Measurements from ENCODE around the gene APBB2. TPM values are rescaled to one million over a fixed set of nuclear protein-coding genes. Genes with fewer than 3 reads are reported as not detected.
"Not testable (repeated sequence)": the region's sequence is repeated elsewhere in the genome, so short reads cannot be mapped to it uniquely, and the experiment has no call there.

The APBB2 gene
- total RNA-seq, 1 experiment from 2014 or later = 34.4 TPM

DNA sequence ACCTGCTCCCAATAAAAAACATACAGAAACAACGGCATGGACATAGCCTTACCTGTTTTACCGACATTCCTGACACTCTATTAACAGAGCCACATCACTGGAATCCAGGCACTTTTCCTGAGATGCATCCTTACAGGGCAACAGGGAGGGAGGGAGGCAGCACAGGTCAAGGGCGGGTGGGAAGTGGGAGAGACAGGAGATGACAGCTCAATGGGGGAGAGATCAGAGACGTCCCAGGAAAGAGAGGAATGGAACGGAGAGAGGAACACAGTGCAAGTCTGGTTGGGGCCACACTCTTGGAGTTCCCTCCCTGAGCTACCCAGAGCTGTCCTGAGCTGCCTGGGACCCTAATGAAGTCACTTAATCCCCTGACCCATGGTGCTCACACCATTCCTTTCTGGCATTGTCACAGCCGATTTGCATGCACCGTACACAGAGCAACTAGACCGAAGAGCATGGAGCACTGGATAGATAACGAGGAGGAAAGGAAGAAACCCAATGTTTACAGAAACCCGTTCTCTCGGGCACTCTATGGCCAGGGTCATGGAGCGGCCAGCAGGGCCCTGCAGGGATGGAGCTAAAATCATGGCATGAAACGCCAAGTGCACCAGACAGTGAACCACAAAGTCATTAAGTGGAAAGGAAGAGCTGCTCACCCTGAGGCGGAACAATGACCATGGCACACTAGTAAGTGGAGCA lies 371.5 kb downstream of the APBB2 start:
- DNase-seq (ENCODE audit: extremely low read depth, low read depth) = no peak

DNA sequence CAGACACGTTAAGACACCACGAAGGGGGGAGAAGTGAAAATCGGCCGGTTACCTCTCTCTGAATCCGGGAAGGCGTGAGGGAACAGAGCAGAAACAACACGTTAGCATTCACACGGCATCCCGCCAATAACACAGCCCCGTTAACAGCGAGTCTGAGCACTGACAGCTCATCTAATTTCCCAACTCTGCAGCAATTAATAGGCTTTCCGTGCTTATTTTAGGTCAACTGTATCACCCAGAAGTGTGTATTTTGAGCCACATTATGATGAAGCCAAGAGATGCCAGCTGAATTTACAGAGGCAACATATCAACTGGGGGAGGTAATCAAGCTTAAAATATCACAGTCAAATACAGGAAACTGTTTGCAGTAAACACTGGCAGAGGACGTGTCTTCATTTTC lies 372.0 kb downstream of the APBB2 start:
- DNase-seq (ENCODE audit: extremely low read depth, low read depth) = no peak

DNA sequence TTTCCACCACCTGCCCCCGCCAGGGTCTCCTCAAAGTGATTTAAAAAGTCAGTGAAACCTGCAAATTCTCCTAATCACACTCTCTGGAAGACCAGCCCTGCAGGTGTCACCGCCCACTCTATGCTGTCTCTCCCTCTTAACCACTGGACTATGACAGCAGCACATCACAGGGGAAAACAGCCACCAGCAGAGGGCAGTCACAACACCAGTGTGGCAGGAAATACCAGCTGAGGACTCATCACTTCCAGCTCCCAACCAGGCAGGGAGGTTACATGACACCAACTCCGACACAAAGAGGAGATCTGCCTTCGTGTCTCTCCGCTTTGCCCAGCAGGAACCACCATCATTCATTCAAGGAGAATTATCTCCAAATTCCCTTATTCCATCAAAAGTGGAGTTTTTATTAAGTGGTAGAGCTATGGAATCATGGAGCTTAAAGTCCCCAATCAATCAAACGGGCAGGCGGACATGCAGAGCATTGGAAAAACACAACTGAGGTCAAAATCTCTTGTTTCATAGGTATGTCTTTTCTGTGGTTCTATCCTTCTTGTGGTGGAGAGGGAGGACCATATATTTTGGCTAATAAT lies 373.3 kb downstream of the APBB2 start:
- peak; percentile 79 for DNase-seq (ENCODE audit: extremely low read depth, low read depth)

DNA sequence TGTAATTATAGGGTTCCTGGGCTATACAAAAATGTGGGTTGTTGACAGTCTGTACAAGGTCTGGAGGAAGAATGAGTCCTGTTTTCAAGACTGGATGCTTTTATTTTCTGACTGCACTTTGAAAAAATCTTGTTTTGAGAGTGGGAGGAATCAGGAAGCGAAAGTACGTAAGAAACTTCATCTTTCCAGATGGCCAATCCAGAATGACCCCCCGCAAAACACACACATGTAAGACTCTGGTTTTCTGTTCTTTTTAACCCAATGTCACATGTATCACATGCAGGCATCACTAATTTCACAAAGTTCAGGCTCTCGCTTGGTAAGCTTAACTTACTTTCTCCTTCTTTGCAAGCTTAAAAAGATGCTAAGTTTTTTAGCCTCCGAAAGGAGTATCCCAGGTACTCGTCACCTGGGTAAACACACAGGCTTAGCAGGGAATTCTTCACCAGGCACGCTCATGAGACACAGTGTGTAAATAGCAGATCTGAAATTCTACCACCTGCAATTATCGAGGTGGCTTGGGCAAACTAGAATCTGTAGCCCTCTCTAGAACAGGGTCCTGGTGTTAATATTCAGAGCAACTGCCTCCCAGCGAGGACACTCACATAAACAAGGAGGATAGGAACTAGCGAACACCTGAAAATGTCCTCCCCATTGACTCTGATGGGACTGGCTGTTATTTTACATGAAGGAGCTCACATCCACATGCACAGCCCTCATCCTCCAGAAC lies 373.9 kb downstream of the APBB2 start:
- DNase-seq (ENCODE audit: extremely low read depth, low read depth) = no peak

DNA sequence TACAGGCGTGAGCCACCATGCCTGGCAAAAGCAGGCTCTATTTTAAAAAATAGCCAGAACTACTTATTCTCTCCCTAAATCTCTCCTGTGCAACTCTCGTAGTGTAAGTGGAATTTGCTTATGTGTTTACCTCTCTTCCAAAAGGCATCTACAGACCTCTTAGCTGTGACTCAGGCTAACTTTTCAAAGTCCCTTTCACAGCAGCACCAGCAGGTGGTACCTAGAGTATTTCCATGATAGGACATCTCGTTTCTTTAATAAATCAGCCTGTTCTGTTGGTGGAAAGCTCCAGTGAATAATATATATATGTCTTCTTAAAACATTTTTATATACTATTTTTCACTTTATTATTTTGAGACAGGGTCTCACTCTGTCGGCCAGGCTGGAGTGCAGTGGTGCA lies 375.6 kb downstream of the APBB2 start:
- no peak for DNase-seq (ENCODE audit: extremely low read depth, low read depth)

DNA sequence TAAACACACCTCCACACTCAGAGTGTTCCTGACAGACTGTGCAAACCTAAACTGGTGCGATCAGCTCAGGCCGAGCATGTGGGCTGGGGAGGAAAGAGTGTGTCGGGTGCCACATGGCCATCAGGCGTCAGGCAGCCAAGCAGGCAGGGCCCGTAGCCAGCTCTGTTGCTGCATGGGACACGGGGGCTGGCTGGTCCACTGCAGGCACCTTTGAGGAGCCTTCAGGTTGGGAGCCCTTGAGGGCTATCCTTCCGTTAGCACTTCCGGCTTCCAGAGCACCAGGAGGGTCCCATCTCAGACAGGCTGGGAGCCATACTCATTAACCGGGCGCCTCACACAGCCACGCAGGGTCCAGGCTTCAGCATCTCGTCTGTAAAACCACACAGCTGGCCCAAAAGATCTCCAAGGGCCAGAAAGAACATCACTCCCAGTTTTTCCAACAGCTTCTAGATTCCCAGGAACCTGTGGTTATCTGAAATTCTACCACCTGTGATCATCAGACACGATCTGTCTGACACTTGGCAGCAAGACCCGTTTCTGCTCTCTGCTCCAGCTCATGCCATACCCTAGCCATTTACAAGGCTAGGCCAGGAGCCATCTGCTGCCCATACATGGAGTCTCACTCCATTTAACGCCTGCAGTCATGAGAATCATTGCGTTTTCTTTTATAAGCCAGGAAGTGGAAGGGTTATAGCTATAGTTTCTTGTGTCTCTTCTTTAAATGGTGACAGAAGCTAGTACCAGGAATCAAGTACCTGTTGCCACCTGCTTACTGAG lies 377.1 kb downstream of the APBB2 start:
- no peak for DNase-seq (ENCODE audit: extremely low read depth, low read depth)

DNA sequence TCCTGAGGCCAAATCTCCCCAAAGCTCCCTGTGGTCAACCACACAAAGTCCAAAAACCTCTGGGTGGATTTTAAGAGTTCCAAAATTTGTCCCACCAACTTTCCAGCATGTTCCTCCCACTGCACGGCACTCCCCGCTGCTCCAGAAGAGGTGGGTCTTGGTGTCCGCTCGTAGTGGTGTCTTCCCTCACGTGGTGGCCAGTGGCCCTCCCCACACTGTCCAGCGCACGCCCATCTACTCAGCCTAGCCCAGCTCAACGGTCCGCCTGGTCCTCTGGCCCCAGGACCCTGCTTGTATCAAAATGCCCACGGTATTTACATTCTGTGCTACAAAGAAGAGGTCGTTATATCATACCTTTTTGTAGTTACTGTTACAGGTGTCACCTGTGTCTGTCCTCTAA lies 381.1 kb downstream of the APBB2 start:
- DNase-seq (ENCODE audit: extremely low read depth, low read depth) = no peak

DNA sequence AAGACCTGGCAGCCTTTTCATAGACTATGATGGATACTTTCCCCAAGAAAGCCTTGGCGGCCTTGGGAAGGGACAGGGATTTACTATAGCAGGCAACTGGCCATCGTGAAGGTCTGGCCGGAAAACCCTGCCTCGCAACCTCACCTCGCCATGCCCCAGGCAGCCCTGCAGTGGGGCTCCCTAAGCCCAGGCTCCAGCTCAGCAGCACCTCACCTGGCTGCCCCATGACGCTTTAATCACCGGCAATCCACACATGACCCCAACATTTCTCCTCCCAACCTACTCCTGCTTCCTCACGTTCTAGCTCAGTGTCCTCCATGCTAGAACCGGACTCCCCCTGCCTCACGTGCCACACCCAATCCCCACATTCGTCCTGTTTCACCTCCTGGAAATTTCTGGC lies 382.2 kb downstream of the APBB2 start:
- DNase-seq (ENCODE audit: extremely low read depth, low read depth) = no peak

DNA sequence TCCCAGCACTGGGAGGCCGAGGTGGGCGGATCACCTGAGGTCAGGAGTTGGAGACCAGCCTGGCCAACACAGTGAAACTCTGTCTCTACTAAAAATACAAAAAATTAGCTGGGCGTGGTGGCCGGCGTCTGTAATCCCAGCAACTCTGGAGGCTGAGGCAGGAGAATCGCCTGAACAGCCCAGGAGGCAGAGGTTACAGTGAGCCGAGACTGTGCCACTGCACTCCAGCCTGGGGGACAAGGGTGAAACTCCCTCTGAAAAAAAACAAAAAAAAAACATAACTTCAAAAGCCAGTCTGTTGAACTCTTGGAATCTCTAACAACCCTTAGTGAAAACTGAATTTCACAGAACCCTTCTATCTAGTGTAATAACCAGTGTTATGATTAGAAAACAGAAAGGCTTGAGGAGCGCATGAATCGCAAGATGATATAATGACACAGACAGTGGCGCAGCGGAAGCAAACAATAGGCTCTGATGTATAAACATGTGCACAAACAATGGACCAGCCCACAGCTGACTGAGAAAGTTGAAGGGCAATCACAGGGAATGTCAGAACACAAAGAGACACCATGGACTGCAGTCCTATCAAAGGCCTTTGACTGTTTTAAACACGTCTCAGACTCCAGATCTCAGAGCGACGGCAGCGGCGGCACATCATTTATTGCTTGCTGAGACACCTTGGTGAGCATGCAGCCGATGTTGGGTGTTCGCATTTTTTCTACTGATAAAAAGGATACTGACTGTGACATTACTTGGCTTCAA lies 383.0 kb downstream of the APBB2 start:
- no peak for DNase-seq (ENCODE audit: extremely low read depth, low read depth)

DNA sequence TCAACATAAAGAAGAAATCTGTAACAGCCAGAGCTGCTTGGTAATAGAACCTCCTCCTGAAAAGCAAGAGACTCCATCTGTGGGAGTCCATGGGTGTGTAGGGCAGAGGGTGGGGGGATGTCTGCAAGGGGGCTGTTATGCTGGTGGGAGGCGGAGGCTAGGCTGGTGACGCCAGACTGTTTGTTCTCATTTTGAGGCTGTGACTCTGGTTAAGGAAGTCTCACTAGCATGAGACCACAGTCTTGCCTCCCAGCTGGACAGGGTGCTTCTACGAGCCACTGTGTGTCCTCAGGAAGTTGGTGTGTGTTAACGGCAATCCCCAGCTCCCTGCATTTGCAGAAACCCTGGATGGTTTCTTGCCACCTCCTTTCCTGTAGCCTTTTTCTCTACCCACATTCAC lies 384.8 kb downstream of the APBB2 start:
- no peak for DNase-seq (ENCODE audit: extremely low read depth, low read depth)

DNA sequence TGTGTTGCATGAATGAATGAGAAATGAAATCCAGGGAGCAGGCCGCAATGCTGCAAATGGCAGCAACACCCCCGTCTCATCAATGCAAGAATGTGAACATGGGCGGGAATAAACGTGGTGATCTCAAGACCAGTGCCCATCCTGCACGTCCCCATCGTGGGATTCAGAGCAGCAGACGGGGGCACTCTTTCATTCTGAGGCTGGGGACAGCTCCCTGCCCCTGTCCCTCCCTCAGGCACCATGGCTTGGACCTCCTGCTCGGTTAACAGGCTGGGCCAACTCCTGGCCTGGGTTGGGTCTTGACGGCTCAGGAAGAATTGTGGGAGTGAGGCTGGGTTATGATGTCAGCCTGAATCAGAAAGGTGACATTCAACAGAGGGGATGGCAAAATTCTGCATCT lies 385.7 kb downstream of the APBB2 start:
- DNase-seq (ENCODE audit: extremely low read depth, low read depth) = no peak

DNA sequence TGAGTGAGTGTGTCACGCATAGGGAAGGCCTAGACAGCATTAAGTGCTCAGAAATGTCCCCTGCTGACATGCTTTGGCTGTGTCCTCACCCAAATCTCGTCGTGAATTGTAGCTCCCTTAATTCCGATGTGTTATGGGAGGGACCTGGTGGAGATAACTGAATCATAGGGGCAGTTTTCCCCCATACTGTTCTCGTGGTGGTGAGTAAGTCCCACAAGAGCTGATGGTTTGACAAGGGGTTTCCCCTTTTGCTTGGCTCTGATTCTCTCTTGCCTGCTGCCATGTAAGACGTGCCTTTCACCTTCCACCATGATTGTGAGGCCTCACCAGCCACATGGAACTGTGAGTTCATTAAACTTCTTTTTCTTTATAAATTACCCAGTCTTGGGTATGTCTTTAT lies 386.6 kb downstream of the APBB2 start:
- DNase-seq (ENCODE audit: extremely low read depth, low read depth) = no peak

DNA sequence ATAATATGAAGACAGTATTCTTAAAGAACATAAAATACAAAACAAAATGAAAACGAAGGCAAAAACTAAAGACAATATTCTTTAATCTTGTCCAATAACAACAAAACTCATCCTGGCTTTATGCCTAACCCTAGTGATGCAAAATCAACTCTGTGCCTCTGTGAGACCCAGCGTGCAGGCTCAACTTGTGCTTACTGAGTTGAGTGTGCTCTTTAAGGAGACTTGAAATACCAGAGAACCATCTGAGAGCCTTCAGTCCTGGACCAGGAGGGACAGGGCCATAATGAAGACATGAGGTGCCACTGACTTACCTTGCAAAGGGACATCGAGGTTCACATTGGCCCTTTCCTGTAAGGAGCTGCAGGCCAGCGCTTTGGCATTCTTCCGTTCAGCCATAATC lies 387.5 kb downstream of the APBB2 start:
- no peak for DNase-seq (ENCODE audit: extremely low read depth, low read depth)

DNA sequence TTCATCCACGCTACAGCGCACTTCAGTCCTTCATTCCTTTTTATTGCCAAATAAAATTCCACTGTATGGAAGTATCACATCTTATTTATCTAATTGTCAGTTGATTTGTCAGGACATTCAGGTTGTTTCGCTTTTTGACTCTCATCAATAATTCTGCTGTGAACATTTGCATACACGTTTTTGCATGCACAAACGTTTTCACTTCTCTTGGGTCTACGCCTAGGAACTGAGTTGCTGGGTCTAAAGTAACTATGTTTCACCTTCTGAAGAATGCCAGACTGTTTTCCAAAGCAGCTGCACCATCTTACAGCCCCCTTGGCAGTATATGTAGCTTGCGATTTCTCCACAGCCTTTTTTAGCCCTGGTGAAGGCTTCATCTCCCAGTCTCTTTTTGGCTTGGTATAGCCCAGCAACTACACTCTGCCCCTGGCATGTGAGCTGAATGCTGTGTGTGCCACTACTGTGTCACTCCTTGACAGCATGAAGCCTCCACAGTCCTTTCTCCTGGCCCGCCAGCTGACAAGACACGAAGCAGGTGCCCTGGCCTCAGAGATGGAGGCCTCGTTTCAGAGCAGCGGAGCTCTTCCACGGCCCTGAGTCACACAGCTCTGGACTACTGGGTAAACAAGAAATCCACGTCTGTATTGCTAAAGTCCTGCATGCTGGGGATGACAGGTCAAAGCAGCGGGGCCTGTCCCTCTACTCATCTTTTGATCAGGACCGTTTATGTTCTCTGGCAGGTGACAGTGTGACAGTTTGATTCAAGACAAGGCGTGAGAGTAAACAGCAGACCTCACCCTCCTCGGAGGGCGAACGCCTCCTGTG lies 389.1 kb downstream of the APBB2 start:
- DNase-seq (ENCODE audit: extremely low read depth, low read depth) = no peak

DNA sequence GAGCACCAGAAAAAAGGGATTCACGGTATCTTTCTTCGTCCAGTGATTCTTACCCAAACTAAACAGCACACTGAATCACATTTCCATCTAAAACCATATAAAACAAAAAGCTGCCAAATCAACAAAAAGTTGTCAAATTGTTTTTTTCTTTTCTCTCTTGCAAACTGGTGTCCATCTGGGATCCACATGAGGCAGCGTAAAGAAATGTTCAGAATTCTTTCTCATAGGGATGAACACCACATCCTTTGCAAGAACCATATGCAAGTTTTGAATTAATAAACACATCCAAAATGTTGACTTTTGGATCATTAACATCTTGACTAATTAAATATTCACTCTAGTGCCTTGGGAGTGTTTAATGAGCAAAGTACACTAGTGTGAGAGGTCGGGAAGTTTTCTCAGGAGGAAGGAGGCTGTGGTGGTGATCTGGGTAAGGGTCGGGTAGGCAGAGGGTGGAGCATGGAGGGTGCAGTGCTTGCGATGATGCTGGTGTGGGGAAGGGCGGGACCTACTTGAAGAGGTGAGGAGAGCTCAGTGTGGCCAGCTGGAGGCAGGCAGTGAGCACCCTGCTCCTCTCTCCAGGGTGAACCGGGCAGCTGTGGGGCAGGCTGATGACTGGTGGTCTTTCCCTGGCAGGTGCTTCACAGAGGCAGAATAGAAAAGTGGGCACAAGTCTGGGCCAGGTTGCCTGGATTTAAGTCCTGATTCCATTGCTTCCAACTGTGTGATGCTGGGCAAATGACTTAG lies 391.7 kb downstream of the APBB2 start:
- no peak for DNase-seq (ENCODE audit: extremely low read depth, low read depth)

DNA sequence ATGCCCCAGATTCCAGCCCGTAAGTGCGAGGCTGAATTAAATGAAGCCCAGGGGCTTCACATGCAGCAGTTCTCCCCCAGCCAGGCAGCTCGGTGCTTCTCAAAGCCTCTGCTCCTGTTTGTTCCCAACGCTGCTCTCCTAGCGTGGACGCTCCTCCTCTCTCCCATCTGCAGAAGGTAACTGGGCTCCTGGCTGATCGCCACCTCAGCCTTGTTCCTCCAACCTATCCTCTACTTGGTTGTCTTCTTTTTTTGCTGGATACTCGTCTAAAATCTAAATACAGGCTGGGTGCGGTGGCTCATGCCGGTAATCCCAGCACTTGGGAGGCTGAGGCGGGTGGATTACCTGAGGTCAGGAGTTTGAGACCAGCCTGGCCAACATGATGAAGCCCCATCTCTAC lies 394.2 kb downstream of the APBB2 start:
- DNase-seq (ENCODE audit: extremely low read depth, low read depth) = no peak

DNA sequence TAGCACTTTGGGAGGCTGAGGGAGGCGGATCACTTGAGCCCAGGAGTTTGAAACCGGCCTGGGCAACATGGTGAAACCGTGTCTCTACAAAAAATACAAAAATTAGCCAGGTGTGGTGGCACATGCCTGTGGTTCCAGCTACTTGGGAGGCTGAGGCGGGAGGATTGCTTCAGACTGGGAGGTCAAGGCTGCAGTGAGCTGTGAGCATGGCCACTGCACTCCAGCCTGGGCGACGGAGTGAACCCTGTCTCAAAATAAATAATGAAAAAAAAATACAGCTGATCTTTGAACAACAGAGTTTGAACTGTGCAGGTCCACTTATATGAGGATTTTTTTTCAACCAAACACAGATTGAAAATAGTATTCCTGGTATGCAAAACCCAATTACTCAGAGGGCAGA lies 397.2 kb downstream of the APBB2 start:
- not testable (repeated sequence) for DNase-seq (ENCODE audit: extremely low read depth, low read depth)

DNA sequence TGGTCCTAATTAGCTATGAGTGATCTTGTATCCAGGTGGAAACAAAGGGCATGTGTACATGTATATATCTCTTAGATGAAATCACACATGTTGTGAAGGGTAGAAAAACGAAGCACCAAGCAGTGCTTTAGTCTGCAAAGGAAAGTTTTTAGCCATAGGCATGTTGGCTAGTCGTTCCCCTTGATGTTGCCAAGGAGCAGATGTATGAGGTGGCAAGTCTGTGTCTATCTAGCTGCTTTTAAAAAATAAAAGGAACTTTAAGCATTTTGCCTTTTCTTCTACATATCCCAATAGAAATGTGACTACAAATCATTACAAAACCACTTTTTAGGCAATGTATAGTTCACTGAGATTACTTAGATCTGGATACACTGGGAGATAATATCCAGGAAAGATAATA lies 401.5 kb downstream of the APBB2 start:
- no peak for DNase-seq (ENCODE audit: extremely low read depth, low read depth)

DNA sequence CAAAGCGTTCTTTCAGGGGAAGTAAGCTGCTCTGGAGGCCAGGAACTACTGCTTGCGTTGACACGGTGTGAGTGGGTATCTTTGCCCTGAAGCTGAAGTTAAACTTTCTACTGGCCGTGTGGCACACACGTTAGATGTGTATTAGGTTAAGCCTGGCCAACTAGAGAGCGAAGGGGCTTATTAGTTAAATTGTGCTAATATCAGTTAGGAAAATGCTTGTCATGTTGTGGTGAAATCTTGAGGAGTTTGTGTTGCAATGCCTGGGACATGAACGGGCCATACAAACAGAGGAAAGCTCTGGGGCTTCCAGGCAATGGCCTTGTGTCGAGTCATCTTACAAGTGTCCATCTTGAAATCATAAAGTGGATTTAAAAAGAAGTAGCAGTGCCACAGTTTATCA lies 402.0 kb downstream of the APBB2 start:
- no peak for DNase-seq (ENCODE audit: extremely low read depth, low read depth)
